A549 (cell line): ENCODE data around the gene TNIK. TPM values are rescaled to one million over a fixed set of nuclear protein-coding genes. Genes with fewer than 3 reads are reported as not detected.

Source experiments
- ATAC-seq, 2 experiments: fragments of 200-7000 bp in 1 of 2; fragments of >200 bp in 1 of 2; cut with Nextera tagmentation in 1 of 2; cut with Tn5 transposase in 1 of 2; 3 replicates each; pipeline versions ENCODE4 v1.8.0 to v1.9.1; 2018 to 2020; ENCODE audit warnings: mild to moderate bottlenecking in 1 of 2, moderate library complexity in 1 of 2
- CTCF ChIA-PET: fragments of 300-600 bp; sonication (Branson Sonifier 250); formaldehyde crosslinking; extraction: SDS; loops from one replicate; lab custom pipeline; 2021; ENCODE audit warnings: antibody characterized with exemption, inconsistent platforms; lab: Yijun Ruan, JAX
- POLR2A ChIA-PET: fragments of 350-600 bp; formaldehyde crosslinking; extraction: SDS; loops from one replicate; lab custom pipeline; 2021; ENCODE audit warnings: antibody characterized with exemption, inconsistent platforms; lab: Yijun Ruan, JAX
- DNase-seq, 2 experiments: peaks; one replicate each; pipeline versions ENCODE4 v3.0.0 to v3.0.0-alpha.2; 2011 to 2016; ENCODE audit warnings: low read depth in 1 of 2, low spot score in 1 of 2
- FAIRE-seq: peaks from 2 replicates; lab custom pipeline; 2011; peaks lifted over from hg19 to GRCh38; lab: Jason Lieb, UNC
- H3K27ac ChIP-seq, 2 experiments: fragments of >200 bp; sonication (Bioruptor Twin); formaldehyde crosslinking; 3 replicates each; pipeline ENCODE4 v1.5.1; 2016 to 2017
- H3K4me1 ChIP-seq: fragments of >200 bp; sonication (Bioruptor Twin); formaldehyde crosslinking; 3 replicates; pipeline ENCODE4 v1.6.1; 2016
- H3K4me2 ChIP-seq: fragments of >200 bp; sonication (Bioruptor Twin); formaldehyde crosslinking; 3 replicates; pipeline ENCODE4 v1.6.1; 2016
- H3K4me3 ChIP-seq: fragments of >200 bp; sonication (Bioruptor Twin); formaldehyde crosslinking; 3 replicates; pipeline ENCODE4 v1.5.1; 2016
- H3K9me3 ChIP-seq: fragments of >200 bp; sonication (Bioruptor Twin); formaldehyde crosslinking; 3 replicates; pipeline ENCODE4 v1.6.1; 2016
- CBX2 ChIP-seq: fragments of 200-600 bp; sonication (generic); IDR thresholded peaks from 2 replicates; pipeline ENCODE4 v1.6.1; 2016; ENCODE audit warnings: low read depth, mild to moderate bottlenecking, borderline replicate concordance
- CBX8 ChIP-seq: fragments of 200-600 bp; sonication (generic); IDR thresholded peaks from 2 replicates; pipeline ENCODE4 v1.6.1; 2016
- CHD4 ChIP-seq: fragments of 200-600 bp; sonication (generic); IDR thresholded peaks from 2 replicates; pipeline ENCODE4 v1.6.1; 2016; ENCODE audit warnings: antibody characterized with exemption, mild to moderate bottlenecking, borderline replicate concordance
- EP300 ChIP-seq, 2 experiments: fragments of >200 bp; sonication (Bioruptor Twin); formaldehyde crosslinking; IDR thresholded peaks; 2 replicates in 1 of 2; 3 replicates in 1 of 2; pipeline ENCODE4 v1.6.1; 2016 to 2017
- FOSB ChIP-seq: fragments of 250-450 bp; sonication (Bioruptor Pico); IDR thresholded peaks from 2 replicates; pipeline ENCODE4 v1.5.0; 2020; ENCODE audit warnings: mild to moderate bottlenecking, moderate library complexity
- GATA3 ChIP-seq: IDR thresholded peaks from 2 replicates; pipeline ENCODE4 v1.6.1; 2012; ENCODE audit warnings: borderline replicate concordance
- HEYL ChIP-seq: fragments of 250-450 bp; sonication (Bioruptor Pico); IDR thresholded peaks from 2 replicates; pipeline ENCODE4 v1.8.0; 2021; ENCODE audit warnings: mild to moderate bottlenecking, moderate library complexity
- JUN ChIP-seq, 2 experiments: fragments of >200 bp; sonication (Bioruptor Twin); formaldehyde crosslinking; IDR thresholded peaks; 2 replicates in 1 of 2; 3 replicates in 1 of 2; pipeline ENCODE4 v1.6.1; 2016 to 2017
- JUNB ChIP-seq: fragments of >200 bp; sonication (Bioruptor Twin); formaldehyde crosslinking; IDR thresholded peaks from 2 replicates; pipeline ENCODE4 v1.6.1; 2016
- KDM1A ChIP-seq: fragments of 200-600 bp; sonication (generic); IDR thresholded peaks from 2 replicates; pipeline ENCODE4 v1.6.1; 2016; ENCODE audit warnings: low read depth, mild to moderate bottlenecking
- KDM5A ChIP-seq: fragments of 200-600 bp; sonication (generic); IDR thresholded peaks from 2 replicates; pipeline ENCODE4 v1.6.1; 2016; ENCODE audit warnings: antibody characterized with exemption, mild to moderate bottlenecking
- MAZ ChIP-seq: fragments of 150-350 bp; IDR thresholded peaks from 2 replicates; pipeline ENCODE4 v1.6.1; 2014; ENCODE audit warnings: antibody characterized with exemption, low read depth, low read length, borderline replicate concordance
- NFE2L2 ChIP-seq: fragments of 150-350 bp; conservative IDR thresholded peaks from 2 replicates; pipeline ENCODE4 v1.6.1; 2014; ENCODE audit warnings: low read length
- NR3C1 ChIP-seq: fragments of >200 bp; sonication (Bioruptor Twin); formaldehyde crosslinking; IDR thresholded peaks from 3 replicates; pipeline ENCODE4 v1.6.1; 2017
- PHF8 ChIP-seq: fragments of 200-600 bp; sonication (generic); IDR thresholded peaks from 2 replicates; pipeline ENCODE4 v1.6.1; 2016; ENCODE audit warnings: low read depth, mild to moderate bottlenecking, antibody characterized with exemption, moderate library complexity, borderline replicate concordance
- POLR2AphosphoS2 ChIP-seq: conservative IDR thresholded peaks from 2 replicates; pipeline ENCODE4 v1.6.1; 2012; ENCODE audit warnings: low read length, improper control_type of control experiment, inconsistent platforms
- RARB ChIP-seq: fragments of 250-450 bp; sonication (Bioruptor Pico); IDR thresholded peaks from 2 replicates; pipeline ENCODE4 v1.8.0; 2021; ENCODE audit warnings: mild to moderate bottlenecking, moderate library complexity
- RCOR1 ChIP-seq: fragments of 150-350 bp; IDR thresholded peaks from 2 replicates; pipeline ENCODE4 v1.6.1; 2014; ENCODE audit warnings: antibody characterized with exemption, low read length, low read depth
- SREBF2 ChIP-seq: fragments of 450-650 bp; IDR thresholded peaks from 2 replicates; pipeline ENCODE4 v1.6.1; 2014; ENCODE audit warnings: mild to moderate bottlenecking, moderate library complexity
- TFCP2L1 ChIP-seq: fragments of 250-450 bp; sonication (Bioruptor Pico); IDR thresholded peaks from 2 replicates; pipeline ENCODE4 v1.5.0; 2021; ENCODE audit warnings: mild to moderate bottlenecking
- TP53 ChIP-seq: fragments of 250-450 bp; sonication (Bioruptor Pico); IDR thresholded peaks from 2 replicates; pipeline ENCODE4 v1.5.0; 2021; ENCODE audit warnings: mild to moderate bottlenecking, moderate library complexity
- ZC3H11A ChIP-seq: fragments of 450-650 bp; IDR thresholded peaks from 2 replicates; pipeline ENCODE4 v1.6.1; 2014; ENCODE audit warnings: antibody characterized with exemption, mild to moderate bottlenecking
- ZNF302 ChIP-seq: fragments of 250-450 bp; sonication (Bioruptor Pico); IDR thresholded peaks from 2 replicates; pipeline ENCODE4 v1.9.0; 2021; ENCODE audit warnings: inconsistent platforms, mild to moderate bottlenecking, moderate library complexity
- WGBS: methylation state at CpG from one replicate; pipeline ENCODE4 v1.1.6; 2017; ENCODE audit errors: missing lambda C conversion rate; 5-methylcytosine and 5-hydroxymethylcytosine counted together
- polyA plus RNA-seq, 4 experiments: library from polyadenylated mRNA; depleted of rRNA in 3 of 4; stranded (reverse); fragments of >200 nt; fragmentation: RNase III in 1 of 4; extraction: RNeasy Plus Mini Kit Qiagen cat#74134 plus additional on column Dnase treatment in 1 of 4; gene quantifications; 2 replicates in 3 of 4; 3 replicates in 1 of 4; pipeline ENCODE4 v1.2.3, GENCODE V29; 2011 to 2017
- TF ChIP-seq, protein P1 (sequence below): IDR thresholded peaks from 2 replicates; pipeline ENCODE4 v1.6.1; 2012
- TF ChIP-seq, protein P2 (sequence below): IDR thresholded peaks from 2 replicates; pipeline ENCODE4 v1.6.1; 2012
- TF ChIP-seq, protein P3 (sequence below): IDR thresholded peaks from 2 replicates; pipeline ENCODE4 v1.6.1; 2012; ENCODE audit warnings: low read depth, borderline replicate concordance
- TF ChIP-seq, protein P4 (sequence below): fragments of 250-450 bp; sonication (Bioruptor Pico); IDR thresholded peaks from 2 replicates; pipeline ENCODE4 v1.5.0; 2020; ENCODE audit warnings: low read depth, mild to moderate bottlenecking, moderate library complexity
- TF ChIP-seq, protein P5 (sequence below): fragments of 200-600 bp; sonication (generic); IDR thresholded peaks from 2 replicates; pipeline ENCODE4 v1.6.1; 2016; ENCODE audit warnings: antibody characterized with exemption, mild to moderate bottlenecking, moderate library complexity
- TF ChIP-seq, protein P6 (sequence below): fragments of 150-350 bp; IDR thresholded peaks from 2 replicates; pipeline ENCODE4 v1.6.1; 2014; ENCODE audit warnings: low read depth, mild to moderate bottlenecking, low read length
- TF ChIP-seq, protein P7 (sequence below): fragments of >200 bp; sonication (Bioruptor Twin); formaldehyde crosslinking; IDR thresholded peaks from 3 replicates; pipeline ENCODE4 v1.5.1; 2016

The TNIK gene
- polyA plus RNA-seq, 2 of the 4 experiments (the other 2 are of a cell fraction): 1.6 to 1.8 TPM

DNA sequence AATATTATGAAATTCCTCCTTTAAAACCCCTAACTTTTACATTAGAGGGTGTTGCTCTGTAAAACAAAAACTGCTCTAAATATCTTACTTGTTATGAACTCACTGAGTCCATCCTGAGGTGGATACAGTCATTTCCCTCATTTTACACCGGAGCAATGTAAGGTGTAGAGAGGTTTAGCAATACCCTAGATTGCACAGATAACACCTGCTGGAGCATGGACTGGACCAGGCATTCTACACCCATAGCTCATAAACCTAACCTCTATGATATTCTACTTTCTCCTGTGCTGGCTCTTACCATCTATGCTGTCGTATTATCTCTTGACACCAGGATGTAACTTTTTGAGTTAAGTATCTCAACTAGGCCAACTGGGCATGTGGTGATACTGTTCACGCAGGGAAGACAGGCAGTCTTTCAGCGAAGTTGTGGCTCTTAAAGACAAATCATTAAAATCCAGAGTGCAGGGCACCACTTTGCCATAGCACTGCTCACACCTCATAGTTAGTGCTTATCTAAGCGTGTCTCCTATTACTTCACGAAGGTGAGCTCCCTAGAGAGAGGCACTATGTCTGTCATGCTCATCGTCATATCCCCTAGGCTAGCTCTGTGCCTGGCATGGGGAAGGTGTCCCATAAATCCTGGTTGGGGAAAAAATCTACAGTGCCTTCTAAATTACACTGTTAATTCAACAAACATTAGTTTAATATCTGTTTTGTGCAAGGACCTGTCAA lies 333.6 kb downstream of the TNIK start:
- ChIA-PET POLR2A (no interaction called here), CTCF (interaction anchor here (0.5 kb wide), 1 partner anchor 8 kb away, joined by 3 read pairs; no protein-coding TSS in a partner anchor)
- Histone ChIP-seq H3K4me1 (0 out of 3 replicates have a peak, but pooled peaks cover 8% of the 10 kb centered on the region), H3K9me3 (no peaks in the 10 kb centered on the region), H3K4me2 (no peak overlapping the region), H3K4me3 (no peak overlapping the region), H3K27ac (no peak overlapping the region)
- TF ChIP-seq HEYL: no peak
- TF ChIP-seq JUN (IDR thresholded peaks at IDR 0.05): no peak
- no peak for TF ChIP-seq ZC3H11A
- TF ChIP-seq, protein P1, sequence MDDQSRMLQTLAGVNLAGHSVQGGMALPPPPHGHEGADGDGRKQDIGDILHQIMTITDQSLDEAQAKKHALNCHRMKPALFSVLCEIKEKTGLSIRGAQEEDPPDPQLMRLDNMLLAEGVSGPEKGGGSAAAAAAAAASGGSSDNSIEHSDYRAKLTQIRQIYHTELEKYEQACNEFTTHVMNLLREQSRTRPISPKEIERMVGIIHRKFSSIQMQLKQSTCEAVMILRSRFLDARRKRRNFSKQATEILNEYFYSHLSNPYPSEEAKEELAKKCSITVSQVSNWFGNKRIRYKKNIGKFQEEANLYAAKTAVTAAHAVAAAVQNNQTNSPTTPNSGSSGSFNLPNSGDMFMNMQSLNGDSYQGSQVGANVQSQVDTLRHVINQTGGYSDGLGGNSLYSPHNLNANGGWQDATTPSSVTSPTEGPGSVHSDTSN: no peak
- TF ChIP-seq KDM1A: no peak
- no peak for TF ChIP-seq GATA3
- TF ChIP-seq SREBF2: no peak
- TF ChIP-seq MAZ: no peak
- TF ChIP-seq, protein P2, sequence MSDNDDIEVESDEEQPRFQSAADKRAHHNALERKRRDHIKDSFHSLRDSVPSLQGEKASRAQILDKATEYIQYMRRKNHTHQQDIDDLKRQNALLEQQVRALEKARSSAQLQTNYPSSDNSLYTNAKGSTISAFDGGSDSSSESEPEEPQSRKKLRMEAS: no peak
- TF ChIP-seq KDM5A: no peak
- no peak for TF ChIP-seq JUNB
- no peak for TF ChIP-seq ZNF302
- no peak for TF ChIP-seq RCOR1
- no peak for TF ChIP-seq TFCP2L1
- TF ChIP-seq FOSB (CRISPR knock-in tag): no peak
- TF ChIP-seq TP53: no peak
- TF ChIP-seq, protein P3, sequence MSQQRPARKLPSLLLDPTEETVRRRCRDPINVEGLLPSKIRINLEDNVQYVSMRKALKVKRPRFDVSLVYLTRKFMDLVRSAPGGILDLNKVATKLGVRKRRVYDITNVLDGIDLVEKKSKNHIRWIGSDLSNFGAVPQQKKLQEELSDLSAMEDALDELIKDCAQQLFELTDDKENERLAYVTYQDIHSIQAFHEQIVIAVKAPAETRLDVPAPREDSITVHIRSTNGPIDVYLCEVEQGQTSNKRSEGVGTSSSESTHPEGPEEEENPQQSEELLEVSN: no peak
- TF ChIP-seq POLR2AphosphoS2: no peak
- TF ChIP-seq CBX2: no peak
- ATAC-seq (no peak), DNase-seq (no peak), FAIRE-seq (no peak)
- 93% methylated on average over 7 of the region's 7 CpGs for WGBS

DNA sequence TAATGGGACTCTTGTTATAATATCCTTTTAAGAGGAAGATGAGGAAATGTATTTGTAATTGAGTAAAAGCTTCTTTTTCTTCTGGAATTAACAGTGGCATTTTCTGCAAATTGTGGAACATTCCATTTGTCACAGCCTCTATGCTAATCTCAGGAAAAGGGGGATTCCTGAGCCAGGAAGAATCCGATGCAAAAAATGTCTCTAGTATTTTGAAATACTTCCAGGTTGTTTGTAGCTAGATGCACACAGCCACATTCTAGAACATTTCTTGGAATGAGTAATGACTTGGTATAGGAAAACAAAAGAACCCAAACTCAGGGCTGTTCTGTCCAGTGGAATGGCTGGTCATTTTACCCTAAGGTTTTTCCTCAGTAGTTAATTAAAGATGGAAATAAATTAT lies 335.2 kb downstream of the TNIK start:
- 70% methylated on average over 1 of the region's 1 CpG for WGBS
- no peak for FAIRE-seq
- no peak for DNase-seq
- Histone ChIP-seq H3K9me3 (no peaks in the 10 kb centered on the region), H3K4me3 (no peak overlapping the region), H3K4me2 (no peak overlapping the region), H3K4me1 (no peaks in the 10 kb centered on the region), H3K27ac (no peak overlapping the region)
- POLR2A ChIA-PET: no interaction called here
- no peak for ATAC-seq
- CTCF ChIA-PET: interaction anchor here (0.6 to 1.4 kb wide), 2 partner anchors 13 to 43 kb away, joined by 3 to 5 read pairs; no protein-coding TSS in a partner anchor
- TF ChIP-seq NFE2L2 (no peak), TFCP2L1 (no peak), RARB (CRISPR knock-in tag) (no peak), NR3C1 (no peak), CHD4 (no peak), HEYL (no peak), EP300 (IDR thresholded peaks at IDR 0.05) (no peak), CBX2 (no peak), PHF8 (no peak), RCOR1 (no peak), CBX8 (no peak)
- TF ChIP-seq, protein P4, sequence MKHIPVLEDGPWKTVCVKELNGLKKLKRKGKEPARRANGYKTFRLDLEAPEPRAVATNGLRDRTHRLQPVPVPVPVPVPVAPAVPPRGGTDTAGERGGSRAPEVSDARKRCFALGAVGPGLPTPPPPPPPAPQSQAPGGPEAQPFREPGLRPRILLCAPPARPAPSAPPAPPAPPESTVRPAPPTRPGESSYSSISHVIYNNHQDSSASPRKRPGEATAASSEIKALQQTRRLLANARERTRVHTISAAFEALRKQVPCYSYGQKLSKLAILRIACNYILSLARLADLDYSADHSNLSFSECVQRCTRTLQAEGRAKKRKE (CRISPR knock-in tag): no peak
- TF ChIP-seq, protein P5, sequence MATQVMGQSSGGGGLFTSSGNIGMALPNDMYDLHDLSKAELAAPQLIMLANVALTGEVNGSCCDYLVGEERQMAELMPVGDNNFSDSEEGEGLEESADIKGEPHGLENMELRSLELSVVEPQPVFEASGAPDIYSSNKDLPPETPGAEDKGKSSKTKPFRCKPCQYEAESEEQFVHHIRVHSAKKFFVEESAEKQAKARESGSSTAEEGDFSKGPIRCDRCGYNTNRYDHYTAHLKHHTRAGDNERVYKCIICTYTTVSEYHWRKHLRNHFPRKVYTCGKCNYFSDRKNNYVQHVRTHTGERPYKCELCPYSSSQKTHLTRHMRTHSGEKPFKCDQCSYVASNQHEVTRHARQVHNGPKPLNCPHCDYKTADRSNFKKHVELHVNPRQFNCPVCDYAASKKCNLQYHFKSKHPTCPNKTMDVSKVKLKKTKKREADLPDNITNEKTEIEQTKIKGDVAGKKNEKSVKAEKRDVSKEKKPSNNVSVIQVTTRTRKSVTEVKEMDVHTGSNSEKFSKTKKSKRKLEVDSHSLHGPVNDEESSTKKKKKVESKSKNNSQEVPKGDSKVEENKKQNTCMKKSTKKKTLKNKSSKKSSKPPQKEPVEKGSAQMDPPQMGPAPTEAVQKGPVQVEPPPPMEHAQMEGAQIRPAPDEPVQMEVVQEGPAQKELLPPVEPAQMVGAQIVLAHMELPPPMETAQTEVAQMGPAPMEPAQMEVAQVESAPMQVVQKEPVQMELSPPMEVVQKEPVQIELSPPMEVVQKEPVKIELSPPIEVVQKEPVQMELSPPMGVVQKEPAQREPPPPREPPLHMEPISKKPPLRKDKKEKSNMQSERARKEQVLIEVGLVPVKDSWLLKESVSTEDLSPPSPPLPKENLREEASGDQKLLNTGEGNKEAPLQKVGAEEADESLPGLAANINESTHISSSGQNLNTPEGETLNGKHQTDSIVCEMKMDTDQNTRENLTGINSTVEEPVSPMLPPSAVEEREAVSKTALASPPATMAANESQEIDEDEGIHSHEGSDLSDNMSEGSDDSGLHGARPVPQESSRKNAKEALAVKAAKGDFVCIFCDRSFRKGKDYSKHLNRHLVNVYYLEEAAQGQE: no peak
- TF ChIP-seq, protein P6, sequence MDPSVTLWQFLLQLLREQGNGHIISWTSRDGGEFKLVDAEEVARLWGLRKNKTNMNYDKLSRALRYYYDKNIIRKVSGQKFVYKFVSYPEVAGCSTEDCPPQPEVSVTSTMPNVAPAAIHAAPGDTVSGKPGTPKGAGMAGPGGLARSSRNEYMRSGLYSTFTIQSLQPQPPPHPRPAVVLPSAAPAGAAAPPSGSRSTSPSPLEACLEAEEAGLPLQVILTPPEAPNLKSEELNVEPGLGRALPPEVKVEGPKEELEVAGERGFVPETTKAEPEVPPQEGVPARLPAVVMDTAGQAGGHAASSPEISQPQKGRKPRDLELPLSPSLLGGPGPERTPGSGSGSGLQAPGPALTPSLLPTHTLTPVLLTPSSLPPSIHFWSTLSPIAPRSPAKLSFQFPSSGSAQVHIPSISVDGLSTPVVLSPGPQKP: no peak
- TF ChIP-seq, protein P7, sequence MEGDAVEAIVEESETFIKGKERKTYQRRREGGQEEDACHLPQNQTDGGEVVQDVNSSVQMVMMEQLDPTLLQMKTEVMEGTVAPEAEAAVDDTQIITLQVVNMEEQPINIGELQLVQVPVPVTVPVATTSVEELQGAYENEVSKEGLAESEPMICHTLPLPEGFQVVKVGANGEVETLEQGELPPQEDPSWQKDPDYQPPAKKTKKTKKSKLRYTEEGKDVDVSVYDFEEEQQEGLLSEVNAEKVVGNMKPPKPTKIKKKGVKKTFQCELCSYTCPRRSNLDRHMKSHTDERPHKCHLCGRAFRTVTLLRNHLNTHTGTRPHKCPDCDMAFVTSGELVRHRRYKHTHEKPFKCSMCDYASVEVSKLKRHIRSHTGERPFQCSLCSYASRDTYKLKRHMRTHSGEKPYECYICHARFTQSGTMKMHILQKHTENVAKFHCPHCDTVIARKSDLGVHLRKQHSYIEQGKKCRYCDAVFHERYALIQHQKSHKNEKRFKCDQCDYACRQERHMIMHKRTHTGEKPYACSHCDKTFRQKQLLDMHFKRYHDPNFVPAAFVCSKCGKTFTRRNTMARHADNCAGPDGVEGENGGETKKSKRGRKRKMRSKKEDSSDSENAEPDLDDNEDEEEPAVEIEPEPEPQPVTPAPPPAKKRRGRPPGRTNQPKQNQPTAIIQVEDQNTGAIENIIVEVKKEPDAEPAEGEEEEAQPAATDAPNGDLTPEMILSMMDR: no peak
